Neural cell (in vitro differentiated cells): Measurements from ENCODE around the gene FBXO48.

Experiments
- EP300 ChIP-seq: fragments of 450-650 bp; conservative IDR thresholded peaks from 2 replicates; pipeline ENCODE4 v1.6.1; 2014; ENCODE audit warnings: antibody characterized with exemption, mild to moderate bottlenecking, moderate library complexity; ENCODE audit not compliant: poor library complexity, severe bottlenecking
- EZH2 ChIP-seq: fragments of 200-600, 300-800 bp; shearing (Covaris generic), sonication (generic); IDR thresholded peaks from 2 replicates; pipeline ENCODE4 v1.6.1; 2014; ENCODE audit warnings: antibody characterized with exemption, low read length, borderline replicate concordance, mild to moderate bottlenecking; ENCODE audit not compliant: insufficient read depth, poor library complexity, severe bottlenecking
- POLR2AphosphoS5 ChIP-seq: IDR thresholded peaks from 2 replicates; pipeline ENCODE4 v1.6.1; 2012
- RAD21 ChIP-seq: fragments of 450-650 bp; conservative IDR thresholded peaks from 2 replicates; pipeline ENCODE4 v1.6.1; 2014; ENCODE audit warnings: antibody characterized with exemption, mild to moderate bottlenecking, moderate library complexity
- SMC3 ChIP-seq: fragments of 450-650 bp; conservative IDR thresholded peaks from 2 replicates; pipeline ENCODE4 v1.6.1; 2014; ENCODE audit warnings: antibody characterized with exemption, mild to moderate bottlenecking, moderate library complexity; ENCODE audit not compliant: poor library complexity
- TAF1 ChIP-seq: IDR thresholded peaks from 2 replicates; pipeline ENCODE4 v1.6.1; 2012; ENCODE audit warnings: low read depth
- TF ChIP-seq, protein P1 (sequence below): fragments of 450-650 bp; IDR thresholded peaks from 2 replicates; pipeline ENCODE4 v1.5.1; 2014; ENCODE audit warnings: antibody characterized with exemption, mild to moderate bottlenecking, moderate library complexity; ENCODE audit not compliant: poor library complexity, severe bottlenecking
- TF ChIP-seq, protein P2 (sequence below): IDR thresholded peaks from 2 replicates; pipeline ENCODE4 v1.6.1; 2012; ENCODE audit warnings: borderline replicate concordance

DNA sequence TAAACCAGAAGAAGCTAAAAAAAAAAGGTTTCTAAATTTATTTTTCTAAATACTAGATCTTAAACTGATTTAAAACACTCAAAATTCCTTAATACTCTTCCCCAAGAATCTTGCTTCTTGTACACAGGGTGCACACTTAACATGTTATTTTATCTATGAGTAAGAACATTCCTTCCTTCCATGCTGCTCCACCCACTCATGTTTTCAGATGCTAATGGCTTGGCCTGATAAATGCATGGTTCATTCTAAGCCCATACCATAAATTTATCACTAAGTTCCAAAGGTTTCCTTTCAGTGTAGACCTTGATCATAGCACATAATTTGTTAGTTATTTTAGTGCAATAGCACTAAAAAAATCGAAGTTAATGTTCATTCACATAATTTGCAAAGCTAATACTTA, 8.1 kb downstream of the FBXO48 start:
- TF ChIP-seq, protein P1, sequence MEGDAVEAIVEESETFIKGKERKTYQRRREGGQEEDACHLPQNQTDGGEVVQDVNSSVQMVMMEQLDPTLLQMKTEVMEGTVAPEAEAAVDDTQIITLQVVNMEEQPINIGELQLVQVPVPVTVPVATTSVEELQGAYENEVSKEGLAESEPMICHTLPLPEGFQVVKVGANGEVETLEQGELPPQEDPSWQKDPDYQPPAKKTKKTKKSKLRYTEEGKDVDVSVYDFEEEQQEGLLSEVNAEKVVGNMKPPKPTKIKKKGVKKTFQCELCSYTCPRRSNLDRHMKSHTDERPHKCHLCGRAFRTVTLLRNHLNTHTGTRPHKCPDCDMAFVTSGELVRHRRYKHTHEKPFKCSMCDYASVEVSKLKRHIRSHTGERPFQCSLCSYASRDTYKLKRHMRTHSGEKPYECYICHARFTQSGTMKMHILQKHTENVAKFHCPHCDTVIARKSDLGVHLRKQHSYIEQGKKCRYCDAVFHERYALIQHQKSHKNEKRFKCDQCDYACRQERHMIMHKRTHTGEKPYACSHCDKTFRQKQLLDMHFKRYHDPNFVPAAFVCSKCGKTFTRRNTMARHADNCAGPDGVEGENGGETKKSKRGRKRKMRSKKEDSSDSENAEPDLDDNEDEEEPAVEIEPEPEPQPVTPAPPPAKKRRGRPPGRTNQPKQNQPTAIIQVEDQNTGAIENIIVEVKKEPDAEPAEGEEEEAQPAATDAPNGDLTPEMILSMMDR = no peak
- TF ChIP-seq TAF1 (no peak), SMC3 (no peak), RAD21 (no peak), POLR2AphosphoS5 (no peak), EZH2 (no peak), EP300 (no peak)
- TF ChIP-seq, protein P2, sequence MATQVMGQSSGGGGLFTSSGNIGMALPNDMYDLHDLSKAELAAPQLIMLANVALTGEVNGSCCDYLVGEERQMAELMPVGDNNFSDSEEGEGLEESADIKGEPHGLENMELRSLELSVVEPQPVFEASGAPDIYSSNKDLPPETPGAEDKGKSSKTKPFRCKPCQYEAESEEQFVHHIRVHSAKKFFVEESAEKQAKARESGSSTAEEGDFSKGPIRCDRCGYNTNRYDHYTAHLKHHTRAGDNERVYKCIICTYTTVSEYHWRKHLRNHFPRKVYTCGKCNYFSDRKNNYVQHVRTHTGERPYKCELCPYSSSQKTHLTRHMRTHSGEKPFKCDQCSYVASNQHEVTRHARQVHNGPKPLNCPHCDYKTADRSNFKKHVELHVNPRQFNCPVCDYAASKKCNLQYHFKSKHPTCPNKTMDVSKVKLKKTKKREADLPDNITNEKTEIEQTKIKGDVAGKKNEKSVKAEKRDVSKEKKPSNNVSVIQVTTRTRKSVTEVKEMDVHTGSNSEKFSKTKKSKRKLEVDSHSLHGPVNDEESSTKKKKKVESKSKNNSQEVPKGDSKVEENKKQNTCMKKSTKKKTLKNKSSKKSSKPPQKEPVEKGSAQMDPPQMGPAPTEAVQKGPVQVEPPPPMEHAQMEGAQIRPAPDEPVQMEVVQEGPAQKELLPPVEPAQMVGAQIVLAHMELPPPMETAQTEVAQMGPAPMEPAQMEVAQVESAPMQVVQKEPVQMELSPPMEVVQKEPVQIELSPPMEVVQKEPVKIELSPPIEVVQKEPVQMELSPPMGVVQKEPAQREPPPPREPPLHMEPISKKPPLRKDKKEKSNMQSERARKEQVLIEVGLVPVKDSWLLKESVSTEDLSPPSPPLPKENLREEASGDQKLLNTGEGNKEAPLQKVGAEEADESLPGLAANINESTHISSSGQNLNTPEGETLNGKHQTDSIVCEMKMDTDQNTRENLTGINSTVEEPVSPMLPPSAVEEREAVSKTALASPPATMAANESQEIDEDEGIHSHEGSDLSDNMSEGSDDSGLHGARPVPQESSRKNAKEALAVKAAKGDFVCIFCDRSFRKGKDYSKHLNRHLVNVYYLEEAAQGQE = no peak
